Retinal pigment epithelial cell (primary cell): Measurements from ENCODE around the gene YPEL5.

ENCODE experiments used
- DNase-seq: peaks from one replicate; pipeline ENCODE4 v3.0.0-alpha.2; 2010; ENCODE audit warnings: low read depth
- H3K4me3 ChIP-seq: 2 replicates; pipeline ENCODE4 v1.5.1; 2011; ENCODE audit warnings: mild to moderate bottlenecking, low read length, control low read depth, moderate library complexity
- TF ChIP-seq, protein P1 (sequence below): conservative IDR thresholded peaks from 2 replicates; pipeline ENCODE4 v1.5.1; 2011; ENCODE audit warnings: low read depth, low read length, control low read depth, inconsistent platforms

The YPEL5 gene

DNA sequence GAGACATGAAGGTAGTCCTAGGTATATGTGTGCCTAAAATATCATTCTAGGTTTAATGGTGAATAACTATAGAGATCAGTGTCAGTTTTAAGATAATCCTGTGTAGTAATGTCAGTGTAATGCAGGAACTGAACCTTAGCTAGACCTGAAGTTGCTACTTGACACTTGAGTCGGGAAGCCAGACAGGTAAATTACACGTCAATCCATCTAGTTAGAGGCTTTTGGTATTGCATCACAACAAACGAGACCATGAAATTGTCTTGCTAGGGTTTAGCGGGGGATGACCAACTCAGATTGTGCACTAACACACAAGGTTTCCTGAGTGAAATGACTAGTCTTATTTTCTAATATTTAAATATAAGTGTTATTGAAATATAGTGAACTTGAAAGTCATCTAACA lies 2.0 kb downstream of the YPEL5 start:
- DNase-seq: no peak
- TF ChIP-seq, protein P1, sequence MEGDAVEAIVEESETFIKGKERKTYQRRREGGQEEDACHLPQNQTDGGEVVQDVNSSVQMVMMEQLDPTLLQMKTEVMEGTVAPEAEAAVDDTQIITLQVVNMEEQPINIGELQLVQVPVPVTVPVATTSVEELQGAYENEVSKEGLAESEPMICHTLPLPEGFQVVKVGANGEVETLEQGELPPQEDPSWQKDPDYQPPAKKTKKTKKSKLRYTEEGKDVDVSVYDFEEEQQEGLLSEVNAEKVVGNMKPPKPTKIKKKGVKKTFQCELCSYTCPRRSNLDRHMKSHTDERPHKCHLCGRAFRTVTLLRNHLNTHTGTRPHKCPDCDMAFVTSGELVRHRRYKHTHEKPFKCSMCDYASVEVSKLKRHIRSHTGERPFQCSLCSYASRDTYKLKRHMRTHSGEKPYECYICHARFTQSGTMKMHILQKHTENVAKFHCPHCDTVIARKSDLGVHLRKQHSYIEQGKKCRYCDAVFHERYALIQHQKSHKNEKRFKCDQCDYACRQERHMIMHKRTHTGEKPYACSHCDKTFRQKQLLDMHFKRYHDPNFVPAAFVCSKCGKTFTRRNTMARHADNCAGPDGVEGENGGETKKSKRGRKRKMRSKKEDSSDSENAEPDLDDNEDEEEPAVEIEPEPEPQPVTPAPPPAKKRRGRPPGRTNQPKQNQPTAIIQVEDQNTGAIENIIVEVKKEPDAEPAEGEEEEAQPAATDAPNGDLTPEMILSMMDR: no peak
- no peak overlapping the region for H3K4me3 ChIP-seq

- DNase-seq: no peak
- no peak overlapping the region for H3K4me3 ChIP-seq
- TF ChIP-seq, protein P1: no peak
Observed at GRCh38 chr2:30149513-30149912, 2.7 kb downstream of the YPEL5 start.

DNA sequence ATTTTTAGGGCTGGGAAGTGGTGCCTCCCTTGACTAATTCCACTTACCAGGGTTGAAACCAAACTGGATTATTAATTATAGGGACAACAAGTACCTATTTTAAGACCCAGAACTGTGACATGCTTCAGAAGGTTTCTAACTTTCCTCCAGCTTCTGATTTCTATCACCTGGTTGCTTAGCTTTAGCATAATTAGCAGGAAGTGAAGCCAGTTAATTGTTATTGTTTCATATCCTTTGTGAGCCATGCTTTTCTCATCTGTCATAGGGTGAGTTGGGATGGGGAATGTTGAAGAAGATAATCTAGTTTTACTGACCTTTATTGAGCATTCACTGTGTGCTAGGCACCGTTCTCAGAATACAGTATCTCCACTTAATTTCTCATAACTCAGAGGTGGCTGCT lies 3.2 kb downstream of the YPEL5 start:
- DNase-seq: no peak
- no peak overlapping the region for H3K4me3 ChIP-seq
- TF ChIP-seq, protein P1: no peak

DNA sequence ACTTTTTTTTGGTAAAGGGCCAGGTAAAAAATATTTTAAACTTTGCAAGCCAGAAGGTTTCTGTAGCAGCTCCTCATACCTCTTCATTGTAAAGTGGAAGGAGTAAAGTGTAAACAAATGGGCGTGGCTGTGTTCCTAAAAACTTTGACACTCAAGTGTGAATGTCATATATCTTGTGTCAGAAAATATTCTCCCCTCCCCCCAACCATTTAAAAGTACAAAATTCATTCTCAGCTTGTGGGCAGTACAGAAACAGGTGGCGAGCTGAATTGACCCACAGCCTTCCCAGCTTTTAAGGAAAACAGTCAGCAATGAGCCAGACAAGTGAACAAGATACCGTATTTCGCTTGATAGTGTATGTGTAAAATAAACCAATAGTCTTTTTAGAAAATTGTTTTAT lies 4.0 kb downstream of the YPEL5 start:
- H3K4me3 ChIP-seq: no peak overlapping the region
- no peak for DNase-seq
- TF ChIP-seq, protein P1: no peak

DNA sequence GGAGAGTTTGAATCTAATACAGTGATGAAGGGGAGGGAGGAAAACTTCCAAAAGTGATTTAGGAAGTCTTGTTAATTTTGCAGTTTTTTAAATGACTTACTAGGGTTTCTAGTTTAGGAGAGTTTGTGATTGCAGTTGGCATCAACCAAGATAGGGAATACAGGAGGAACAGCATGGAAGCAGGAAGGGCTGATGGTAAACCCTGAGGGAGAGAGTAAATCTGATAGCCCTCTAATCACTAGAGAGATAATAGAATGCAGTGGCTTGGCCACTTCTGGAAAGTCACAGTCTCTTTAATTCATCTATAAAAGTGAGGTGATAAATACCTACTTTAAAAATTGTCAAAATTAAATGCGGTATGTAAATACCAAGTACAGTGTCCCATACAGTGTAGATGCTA lies 5.6 kb downstream of the YPEL5 start:
- no peak for DNase-seq
- TF ChIP-seq, protein P1: no peak
- no peak overlapping the region for H3K4me3 ChIP-seq

DNA sequence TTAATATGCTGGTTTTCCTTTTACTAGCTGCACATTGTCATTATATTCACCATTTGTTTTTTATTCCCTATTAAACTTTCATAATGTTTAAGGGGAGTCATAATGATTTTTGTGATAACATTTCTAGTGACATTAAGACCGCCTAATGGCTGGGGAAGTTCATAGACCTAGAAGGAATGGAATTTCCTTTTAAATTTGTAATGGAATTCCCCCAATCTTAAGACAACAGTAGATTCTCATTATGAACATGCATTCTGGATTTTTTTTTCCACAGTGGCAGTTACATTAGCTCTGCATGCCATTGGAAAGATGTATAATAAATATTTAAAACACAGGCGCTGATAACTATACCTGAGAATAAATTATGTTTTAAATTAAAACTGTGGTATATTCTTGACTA lies 8.4 kb downstream of the YPEL5 start:
- TF ChIP-seq, protein P1: no peak
- no peak overlapping the region for H3K4me3 ChIP-seq
- no peak for DNase-seq

GRCh38 chr2:30155889-30156658 lies 9.3 kb downstream of the YPEL5 start:
- no peak for DNase-seq
- H3K4me3 ChIP-seq: no peak overlapping the region
- TF ChIP-seq, protein P1: no peak
